ENCODE data around the gene FAM200B.
"Not testable (repeated sequence)": the region's sequence is repeated elsewhere in the genome, so short reads cannot be mapped to it uniquely, and the experiment has no call there.

FAM200B gene

DNA sequence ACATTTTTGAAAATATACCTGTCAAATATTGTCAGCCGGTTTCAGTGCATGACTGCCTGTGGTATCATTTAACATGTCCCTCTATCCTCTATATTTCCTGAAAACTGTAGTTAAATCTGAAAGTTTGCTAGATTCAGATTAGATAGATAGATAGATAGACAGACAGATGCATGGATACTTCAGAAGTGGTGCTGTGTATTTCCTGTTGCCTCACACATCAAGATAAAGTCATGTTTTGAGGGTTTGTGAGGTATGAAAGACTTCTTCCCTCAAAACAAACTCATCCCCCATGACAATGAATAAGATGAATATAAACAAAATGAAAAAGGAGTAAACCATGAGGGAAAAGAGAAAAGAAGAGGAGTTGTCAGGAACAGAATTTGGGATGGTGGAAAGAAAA lies 15.2 kb downstream of the FAM200B start:
- no peak for DNase-seq

DNA sequence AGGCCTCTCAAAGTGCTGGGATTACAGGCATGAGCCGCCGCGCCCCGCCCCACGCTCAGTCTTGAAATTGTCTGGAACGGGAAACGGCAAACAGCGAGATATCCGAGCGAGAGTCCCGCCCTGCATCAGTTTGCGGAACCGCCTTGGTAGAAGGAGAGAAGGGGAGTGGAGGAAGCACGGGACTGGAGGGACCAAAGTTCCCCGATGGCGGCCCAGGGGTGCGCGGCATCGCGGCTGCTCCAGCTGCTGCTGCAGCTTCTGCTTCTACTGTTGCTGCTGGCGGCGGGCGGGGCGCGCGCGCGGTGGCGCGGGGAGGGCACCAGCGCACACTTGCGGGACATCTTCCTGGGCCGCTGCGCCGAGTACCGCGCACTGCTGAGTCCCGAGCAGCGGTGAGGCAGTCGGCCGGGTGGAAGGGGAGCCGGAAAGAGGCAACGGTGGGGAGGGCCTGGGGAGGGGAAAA lies 21.3 kb downstream of the FAM200B start, which contains the start of gene BST1:
TSS of gene BST1 (plus strand) at position 125 of the 463 bp plus-strand sequence. CDS start at position 205, 80 bp downstream.
- peak; percentile 14 to 61 (median 24) for DNase-seq

DNA sequence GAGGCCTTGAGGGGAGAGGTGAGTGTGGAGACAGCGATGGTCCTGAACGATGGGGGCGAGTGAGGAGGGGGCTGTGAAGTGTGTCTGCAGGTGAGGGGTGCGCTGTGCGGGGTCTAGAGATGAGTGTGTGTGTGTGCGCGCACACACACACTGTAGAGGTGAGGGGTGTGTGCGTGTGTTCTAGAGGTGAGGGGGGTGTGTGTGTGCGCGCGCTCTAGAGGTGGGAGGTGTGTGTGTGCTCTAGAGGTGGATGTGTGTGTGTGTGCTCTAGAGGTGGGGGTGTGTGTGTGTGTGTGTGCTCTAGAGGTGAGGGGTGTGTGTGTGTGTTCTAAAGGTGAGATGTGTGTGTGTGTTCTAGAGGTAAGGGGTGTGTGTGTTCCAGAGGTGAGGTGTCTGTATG lies 21.8 kb downstream of the FAM200B start:
- DNase-seq, result no peak

DNA sequence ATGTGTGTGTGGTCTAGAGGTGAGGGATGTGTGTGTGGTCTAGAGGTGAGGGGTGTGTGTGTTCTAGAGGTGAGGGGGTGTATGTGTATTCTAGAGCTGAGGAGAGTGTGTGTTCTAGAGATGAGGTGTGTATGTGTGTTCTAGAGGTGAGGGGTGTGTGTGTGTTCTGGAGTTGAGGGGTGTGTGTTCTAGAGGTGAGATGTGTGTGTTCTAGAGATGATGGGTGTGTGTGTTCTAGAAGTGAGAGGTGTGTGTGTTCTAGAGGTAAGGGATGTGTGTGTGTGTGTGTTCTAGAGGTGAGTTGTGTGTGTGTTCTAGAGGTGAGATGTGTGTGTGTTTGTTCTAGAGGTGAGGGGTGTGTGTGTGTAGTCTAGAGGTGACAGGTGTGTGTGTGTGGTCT lies 22.5 kb downstream of the FAM200B start:
- DNase-seq, result no peak

DNA sequence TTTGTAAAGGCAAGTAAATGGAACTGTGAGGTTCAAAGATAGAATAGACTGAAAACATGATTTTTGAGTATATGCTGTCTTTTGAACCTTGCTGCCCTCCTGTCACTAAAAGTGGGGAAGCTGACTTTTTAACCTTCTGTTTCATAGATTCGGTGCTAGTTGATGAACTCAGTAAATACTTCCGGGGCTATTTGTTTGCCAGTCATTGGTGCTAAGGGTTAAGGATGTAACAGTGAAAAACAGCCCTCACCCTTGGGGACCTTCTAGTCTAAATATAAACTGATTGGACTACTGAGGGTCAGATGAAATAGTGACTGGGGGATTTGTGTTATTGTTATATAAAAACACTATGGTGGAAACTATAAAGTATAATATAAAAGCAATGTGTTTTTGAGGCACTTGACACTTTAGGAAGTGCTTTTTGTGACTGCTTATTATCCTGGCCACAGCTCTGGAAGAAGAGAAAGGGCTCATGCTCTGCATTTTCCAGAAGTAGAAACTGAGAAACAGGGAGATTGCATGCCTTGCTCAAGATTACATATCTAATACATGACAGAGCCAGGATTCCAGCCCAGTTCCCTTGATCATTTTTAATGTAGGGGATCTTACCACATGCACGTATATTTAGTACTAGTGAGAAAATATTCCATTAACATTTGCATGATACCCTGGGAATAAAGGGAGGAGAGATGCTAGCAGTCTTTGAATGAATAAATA lies 25.2 kb downstream of the FAM200B start:
- no peak for DNase-seq

DNA sequence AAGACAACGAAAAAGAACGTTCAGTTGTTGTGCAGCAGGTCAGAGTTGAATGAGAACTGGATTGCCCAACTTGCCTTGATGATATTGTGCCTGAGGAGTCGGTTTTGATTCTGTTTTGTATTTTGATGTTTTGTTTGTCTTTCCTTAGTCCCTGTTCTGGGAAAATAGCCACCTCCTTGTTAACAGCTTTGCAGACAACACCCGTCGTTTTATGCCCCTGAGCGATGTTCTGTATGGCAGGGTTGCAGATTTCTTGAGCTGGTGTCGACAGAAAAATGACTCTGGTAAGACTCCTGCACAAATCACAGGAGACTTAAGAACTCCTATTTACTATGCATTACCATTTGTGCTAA lies 25.7 kb downstream of the FAM200B start:
- DNase-seq, result no peak

DNA sequence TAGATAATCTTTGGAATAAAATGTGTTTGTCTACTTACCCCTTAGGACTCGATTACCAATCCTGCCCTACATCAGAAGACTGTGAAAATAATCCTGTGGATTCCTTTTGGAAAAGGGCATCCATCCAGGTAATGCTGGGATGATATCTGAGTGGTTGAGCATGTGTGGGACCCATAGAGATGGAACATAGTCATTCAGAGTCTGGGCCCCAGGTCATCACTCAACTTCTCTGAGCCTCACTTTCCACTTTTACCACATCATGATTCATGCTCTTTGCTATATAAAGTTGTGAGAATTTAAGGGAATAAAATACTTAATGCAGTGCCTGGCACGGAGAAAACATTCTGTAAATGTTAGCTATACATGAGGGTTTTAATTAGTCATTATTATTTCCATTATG lies 30.1 kb downstream of the FAM200B start:
- DNase-seq, result no peak

DNA sequence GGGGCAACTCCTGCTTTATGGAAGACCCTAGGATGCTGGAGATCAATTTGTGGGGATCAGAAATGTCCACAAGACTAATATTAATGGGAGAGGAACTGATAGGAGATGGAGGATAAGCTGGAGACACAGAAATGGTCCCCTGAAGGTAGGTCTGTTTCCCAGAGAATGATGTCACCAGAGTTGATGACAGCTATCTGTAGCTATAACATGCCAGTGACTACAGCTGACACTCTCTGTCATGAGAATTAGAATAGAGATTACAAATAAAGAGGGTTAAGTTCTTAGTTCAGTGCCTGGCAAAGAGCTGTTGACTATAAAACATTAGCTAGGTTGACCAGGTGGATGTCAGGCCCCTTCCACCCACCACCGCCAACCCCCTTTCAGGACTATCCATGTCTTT lies 30.6 kb downstream of the FAM200B start:
- DNase-seq, result no peak

DNA sequence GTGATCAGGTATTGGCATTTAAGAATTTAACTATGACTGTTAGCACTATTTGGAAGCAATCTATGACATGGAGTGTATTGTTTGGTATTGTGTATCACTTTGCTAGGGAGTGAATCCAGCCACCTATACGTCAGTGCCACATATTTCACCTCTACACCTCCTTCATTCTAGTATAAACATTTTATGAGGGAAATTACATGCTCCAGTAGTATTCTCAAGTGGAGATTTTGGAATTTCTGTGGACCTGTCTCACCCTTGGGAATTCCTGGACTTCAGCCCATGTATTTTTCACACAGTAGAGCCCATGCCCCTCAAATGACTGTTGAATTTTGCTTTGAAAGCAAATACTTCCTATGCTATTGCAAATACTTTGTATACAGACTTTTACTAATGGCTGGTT lies 32.5 kb downstream of the FAM200B start:
- no peak for DNase-seq

DNA sequence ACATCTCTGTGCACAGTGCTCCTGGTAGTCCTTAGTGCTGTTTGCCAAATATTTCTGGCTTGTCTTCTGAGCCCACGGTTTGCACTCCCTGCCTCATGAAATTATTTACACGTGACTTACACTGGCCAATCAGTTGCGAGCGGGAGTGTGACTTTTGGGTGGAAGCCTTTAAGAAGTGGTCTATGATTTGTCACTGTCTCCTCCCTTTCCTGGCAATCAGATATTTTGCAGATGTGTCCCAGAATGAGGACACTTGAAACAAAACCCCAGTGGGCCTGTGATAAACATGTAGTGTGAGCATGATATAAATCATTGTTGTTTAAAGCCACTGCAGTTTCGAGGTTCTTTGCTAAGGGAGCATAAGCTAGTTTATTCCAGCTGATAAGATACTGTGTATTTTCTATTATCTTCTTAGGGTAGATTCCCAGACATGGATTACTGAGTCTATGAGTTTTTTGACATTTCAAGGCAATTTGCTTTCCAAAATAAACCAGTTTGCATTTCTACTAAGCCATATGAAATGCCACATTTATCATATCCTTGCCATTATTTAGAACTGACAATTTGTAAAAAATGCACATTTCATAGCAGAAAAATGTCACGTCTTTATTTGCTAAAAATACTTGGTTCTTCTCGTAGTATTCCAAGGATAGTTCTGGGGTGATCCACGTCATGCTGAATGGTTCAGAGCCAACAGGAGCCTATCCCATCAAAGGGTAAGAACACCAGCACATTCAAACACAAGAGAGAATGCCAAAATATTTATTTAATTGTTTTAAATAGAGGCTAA lies 33.2 kb downstream of the FAM200B start:
- DNase-seq, result no peak

DNA sequence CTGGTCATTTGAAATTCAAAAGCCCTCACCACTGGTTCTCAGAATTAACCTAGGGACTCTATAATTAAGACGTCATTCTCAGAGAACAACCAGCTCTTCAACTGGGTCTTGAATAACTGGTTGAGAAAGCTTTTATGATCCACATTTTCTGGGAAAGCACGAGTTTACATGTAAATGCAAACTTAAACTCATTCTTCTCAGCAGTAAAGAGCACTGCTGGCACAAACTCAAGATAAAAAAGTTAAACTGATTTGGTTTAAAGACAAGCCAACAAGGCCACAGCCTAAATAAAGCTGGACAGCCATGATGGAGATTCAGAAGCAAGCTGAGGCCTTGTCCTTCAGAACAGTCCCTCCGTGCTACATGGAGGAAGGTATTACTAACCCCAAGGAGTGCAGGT lies 34.5 kb downstream of the FAM200B start:
- DNase-seq, result no peak

DNA sequence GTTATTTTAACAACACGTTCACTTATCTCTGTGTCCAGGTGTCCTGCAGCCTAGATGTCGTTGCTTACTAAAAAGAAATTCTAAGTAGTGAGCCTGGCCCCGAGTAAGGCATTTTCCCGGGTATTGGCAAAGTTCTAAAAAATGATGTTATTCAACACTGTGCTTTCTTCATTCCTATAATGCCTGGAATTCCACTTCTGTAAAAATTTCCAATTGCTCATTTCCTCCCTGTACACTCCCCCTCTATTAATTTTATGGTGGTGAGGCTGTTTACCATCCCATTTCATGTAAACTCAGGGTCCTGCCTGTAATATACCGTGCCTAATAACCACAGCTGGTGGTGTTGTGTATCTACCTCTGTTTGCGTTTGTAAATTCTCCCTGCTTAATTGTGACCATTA lies 35.5 kb downstream of the FAM200B start:
- no peak for DNase-seq

DNA sequence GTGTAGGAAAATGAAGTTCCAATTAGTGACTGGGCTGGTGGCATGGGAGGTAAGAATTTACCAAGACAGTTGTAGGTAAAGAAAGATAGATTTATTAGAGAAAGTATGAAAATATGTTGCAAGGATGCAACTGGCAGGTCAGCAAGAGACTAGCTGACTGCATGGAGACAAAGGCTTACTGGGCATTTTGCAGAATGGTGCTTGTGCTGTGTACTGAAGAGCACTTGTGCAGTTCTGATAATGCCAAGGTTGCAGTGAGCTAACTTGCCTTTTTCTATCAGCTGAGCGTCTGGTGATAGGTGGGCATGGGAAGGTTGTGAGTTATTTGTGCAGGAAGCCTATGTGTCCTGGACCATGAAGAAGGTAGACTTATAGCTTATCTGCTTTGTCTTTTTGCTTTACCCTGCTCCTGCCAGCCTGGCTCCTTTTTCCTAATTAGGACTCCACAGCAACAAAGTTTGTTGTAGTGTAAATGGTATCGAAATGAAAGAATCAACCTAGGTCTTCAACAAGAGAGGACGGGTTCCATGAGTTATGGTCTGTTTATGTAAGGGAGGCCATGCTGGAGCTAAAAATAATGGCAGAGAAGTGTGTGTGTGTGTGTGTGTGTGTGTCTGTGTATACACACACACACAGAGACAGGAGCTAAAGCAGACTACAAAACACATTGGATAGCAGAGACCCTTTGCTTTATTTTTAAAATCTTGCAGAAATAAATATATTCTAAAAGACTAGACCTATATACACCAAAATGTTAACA lies 36.2 kb downstream of the FAM200B start:
- DNase-seq, result no peak

DNA sequence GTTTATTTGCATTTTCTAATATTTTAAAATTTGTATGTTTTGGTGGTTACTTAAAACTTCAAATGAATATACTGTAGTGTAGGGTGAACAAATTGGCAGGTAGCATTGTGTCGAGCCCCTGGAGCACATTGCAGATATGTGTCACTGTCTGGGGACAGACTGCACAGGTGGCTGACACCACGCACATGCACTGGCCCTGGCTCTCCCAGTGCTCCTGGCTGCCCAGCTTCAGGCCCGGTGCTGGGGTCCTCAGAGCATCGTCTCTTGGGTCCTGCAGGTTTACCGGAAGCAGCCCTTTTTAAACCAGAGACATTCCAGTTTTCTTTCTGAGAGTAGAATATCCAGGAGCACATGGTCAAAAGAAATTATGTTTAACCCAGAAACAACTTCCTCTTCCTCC lies 36.8 kb downstream of the FAM200B start:
- no peak for DNase-seq

DNA sequence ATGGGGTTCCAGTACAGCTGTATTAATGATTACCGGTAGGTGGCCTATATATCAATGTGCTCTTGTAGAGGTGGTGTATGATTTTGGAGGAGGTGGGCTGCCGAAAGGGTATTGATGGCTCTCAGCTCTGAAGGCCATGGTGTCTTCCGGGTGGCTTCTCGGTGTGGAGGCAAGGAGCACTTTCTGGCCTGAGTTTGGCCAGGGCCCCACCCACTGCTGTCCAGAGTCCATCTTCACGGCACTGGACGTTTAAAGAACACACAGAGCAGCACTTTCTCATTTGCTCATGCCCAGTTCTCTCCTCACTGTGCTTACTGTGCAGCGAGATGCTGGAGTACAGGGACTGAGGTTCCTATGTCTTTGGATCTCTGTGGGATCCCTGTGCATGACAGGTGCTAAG lies 37.3 kb downstream of the FAM200B start:
- DNase-seq, result no peak

DNA sequence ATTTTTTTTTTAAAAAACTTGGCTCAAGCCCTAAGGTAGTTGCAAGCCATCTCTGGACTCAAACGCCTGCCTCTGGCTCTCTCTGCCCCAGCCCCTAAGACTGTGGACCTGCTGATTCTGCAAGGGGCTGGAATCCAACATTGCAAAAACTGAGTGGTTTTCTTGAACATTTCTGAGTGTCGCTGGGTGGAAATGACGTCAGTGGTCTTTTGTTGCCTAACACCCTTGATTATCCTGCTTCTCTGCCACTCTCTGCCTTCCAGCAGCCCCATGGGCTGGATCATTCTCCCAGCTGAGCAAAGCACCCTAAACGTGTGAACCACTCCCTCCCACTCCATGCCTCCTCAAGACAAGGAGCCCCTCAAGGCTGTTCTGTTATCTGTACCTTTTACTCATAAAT lies 37.9 kb downstream of the FAM200B start:
- no peak for DNase-seq

DNA sequence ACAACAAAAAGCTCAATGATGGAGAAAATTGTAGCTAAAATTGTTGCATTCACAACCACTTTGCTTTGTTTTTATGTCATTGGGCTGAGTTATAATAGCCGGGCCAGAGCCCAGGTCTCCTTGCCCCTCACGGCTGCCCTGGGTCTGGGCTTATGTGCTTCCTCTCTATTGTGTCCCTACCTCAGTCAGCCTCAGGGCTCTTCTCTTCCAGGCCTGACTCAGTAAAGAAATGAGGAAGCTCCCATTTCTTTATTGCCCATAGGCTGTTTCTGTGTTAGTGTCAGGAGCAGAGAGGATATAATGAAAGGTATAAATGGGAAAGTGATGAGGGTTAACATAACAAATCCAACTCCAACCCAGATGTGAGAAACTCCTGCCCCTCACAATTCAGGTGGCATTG lies 39.2 kb downstream of the FAM200B start:
- no peak for DNase-seq

DNA sequence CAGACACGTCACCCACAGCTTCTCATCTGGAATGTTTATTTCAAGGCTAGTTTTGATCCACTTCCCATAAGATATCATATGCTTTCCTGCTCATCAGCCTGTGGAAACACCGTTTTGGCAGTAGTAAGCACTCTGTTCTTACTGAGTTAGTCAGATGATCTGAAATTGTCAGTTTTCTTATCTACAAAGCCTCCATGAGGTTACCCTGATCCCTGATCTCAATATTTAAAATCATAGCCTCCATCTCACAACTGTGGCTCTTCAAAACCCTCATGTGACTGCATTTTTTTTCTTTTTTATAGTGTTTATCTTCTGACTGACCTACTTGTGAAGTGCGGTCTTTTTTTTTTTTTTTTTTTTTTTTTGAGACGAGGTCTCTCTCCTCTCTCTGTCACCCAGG lies 44.0 kb downstream of the FAM200B start:
- DNase-seq, result no peak

DNA sequence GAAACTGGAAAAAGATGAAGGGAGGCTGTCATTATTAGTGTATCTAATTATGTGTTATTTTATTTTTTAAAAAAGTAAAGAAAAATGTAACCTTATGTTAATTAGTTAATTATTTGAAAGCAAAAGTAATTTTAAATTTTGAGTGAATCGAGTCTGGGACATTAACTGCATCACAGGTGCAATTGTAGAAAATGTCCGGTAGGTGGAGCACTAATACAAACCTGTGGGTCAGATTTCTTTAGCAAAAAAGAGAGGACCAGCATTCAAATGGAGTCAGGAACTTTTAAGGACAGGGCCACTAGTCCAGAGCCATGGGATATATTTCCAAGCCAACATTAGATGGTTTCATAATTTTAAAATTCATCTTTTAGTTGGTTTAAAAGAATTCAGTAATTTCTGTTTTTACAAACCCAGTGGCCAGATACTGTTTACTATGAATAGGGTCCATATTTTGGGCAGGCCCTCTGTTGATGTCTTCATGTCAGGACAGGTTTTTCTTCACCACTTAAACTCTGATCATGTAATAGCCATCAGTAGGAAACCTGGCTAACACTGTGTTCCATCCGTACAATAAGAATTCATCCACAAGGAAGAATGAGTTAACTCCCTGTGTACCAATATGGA lies 48.4 kb downstream of the FAM200B start:
- DNase-seq, result peak in 4 of 6 experiments; percentile 2 to 70 (median 37)

DNA sequence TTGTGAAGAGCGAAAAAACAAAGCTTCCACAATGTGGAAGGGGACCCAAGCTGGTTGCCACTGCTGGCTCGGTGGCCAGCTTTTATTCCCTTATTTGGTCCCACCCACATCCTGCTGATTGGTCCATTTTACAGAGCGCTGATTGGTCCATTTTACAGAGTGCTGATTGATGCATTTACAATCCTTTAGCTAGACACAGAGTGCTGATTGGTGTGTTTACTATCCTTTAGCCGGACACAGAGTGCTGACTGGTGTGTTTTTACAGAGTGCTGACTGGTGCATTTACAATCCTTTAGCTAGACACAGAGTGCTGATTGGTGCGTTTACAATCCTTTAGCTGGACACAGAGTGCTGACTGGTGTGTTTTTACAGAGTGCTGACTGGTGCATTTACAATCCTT lies 51.4 kb downstream of the FAM200B start:
- DNase-seq, result not testable (repeated sequence)

DNA sequence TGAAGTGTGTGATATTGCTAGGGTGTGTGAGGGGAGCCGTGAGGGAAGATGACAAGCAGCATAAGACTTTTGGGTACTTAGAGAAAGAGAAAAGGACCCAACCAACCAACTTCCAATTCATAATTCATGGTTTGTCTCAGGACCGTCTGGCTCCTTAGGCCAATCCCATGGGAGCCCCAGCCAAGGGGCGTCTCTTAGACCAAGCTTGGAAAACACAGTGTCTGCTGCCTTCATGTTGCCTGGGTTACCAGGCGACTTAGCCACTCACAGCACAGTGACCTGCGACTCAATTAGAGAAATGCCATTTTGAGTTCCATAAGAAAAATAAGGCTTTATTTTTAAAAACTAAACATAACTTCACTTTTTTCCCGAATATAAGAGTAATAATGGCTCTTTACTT lies 53.9 kb downstream of the FAM200B start:
- no peak for DNase-seq

DNA sequence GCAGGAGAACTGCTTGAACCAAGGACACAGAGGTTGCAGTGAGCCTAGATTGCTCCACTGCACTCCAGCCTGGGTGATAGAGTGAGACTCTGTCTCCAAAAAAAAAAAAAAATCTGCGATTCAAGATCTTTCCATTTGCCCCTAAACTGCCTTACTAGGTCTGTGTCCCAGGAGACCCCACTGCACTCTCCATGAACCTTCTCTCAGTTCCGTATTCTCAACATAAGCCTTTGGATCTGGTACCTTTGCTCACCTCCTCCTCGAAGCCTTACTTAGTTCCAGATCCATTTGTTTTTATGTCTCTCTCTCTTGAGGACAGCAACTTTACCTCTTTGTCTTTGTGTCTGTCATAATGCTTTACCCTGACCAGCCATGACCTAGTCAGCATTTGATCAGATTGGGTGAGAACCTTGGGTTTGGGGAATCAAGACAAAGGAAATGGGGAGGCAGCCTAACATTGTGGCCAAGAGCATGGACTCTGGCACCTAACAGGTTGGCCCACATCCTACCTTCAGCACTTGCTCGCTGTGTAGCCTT lies 55.0 kb downstream of the FAM200B start:
- DNase-seq, result no peak

DNA sequence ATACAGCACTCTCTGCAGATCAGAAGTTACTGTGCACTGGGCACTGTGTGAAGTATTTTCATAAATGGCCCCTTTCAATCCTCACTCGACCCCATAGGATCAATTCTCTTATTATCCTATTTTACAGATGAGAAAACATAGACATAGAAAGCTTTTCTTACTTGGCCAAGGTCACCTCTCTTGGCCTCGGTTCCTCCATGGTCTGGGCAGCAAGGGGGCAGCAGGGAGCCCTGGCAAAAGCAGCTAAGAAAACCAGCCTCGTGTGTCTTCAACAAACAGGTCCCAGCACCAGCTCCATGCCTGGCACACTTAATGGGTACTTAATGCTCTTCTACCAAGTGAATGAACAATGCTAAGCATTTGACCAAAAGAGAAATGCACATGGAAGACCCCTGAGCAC lies 55.6 kb downstream of the FAM200B start:
- DNase-seq, result no peak
